Measurements from ENCODE around the gene BMP7.

BMP7 gene

GRCh38 chr20:57190536-57191264 lies 75.7 kb downstream of the BMP7 start:
- DNase-seq = no peak
- Histone ChIP-seq H3K4me3 (ENCODE audit: low read depth, low read length) (no peak overlapping the region), H3K9me3 (no peaks in the 10 kb centered on the region; the same call in 1 of the 2 replicates), H3K36me3 (no peaks in the 10 kb centered on the region), H3K4me1 (no peaks in the 10 kb centered on the region), H3K27me3 (no peaks in the 10 kb centered on the region)
- TF ChIP-seq CTCF (IDR thresholded peaks at IDR 0.05; ENCODE audit: low read depth, low read length) = no peak

- Histone ChIP-seq H3K27me3 (no peaks in the 10 kb centered on the region), H3K9me3 (no peaks in the 10 kb centered on the region; the same call in 1 of the 2 replicates), H3K4me3 (ENCODE audit: low read depth, low read length) (no peak overlapping the region), H3K4me1 (no peaks in the 10 kb centered on the region), H3K36me3 (no peaks in the 10 kb centered on the region)
- no peak for TF ChIP-seq CTCF (IDR thresholded peaks at IDR 0.05; ENCODE audit: low read depth, low read length)
- no peak for DNase-seq
These were observed 76.7 kb downstream of the BMP7 start for GRCh38 chr20:57189713-57190112.

- H3K36me3 ChIP-seq = no peaks in the 10 kb centered on the region
- no peak for DNase-seq
- TF ChIP-seq CTCF (IDR thresholded peaks at IDR 0.05; ENCODE audit: low read depth, low read length) = no peak
These were observed 77.8 kb downstream of the BMP7 start for GRCh38 chr20:57188576-57189079.

GRCh38 chr20:57188056-57188455 lies 78.4 kb downstream of the BMP7 start:
- no peak overlapping the region for H3K4me3 ChIP-seq (ENCODE audit: low read depth, low read length)
- no peaks in the 10 kb centered on the region for H3K36me3 ChIP-seq
- TF ChIP-seq CTCF (IDR thresholded peaks at IDR 0.05; ENCODE audit: low read depth, low read length) = no peak
- H3K27me3 ChIP-seq = no peaks in the 10 kb centered on the region; the same call in 1 of the 2 replicates
- no peak for DNase-seq
- no peaks in the 10 kb centered on the region for H3K4me1 ChIP-seq
- H3K9me3 ChIP-seq = no peaks in the 10 kb centered on the region; the same call in 1 of the 2 replicates

More at GRCh38 chr20:57188576-57189079, 77.8 kb downstream of the BMP7 start:
- H3K4me1 ChIP-seq = no peaks in the 10 kb centered on the region
- H3K9me3 ChIP-seq = no peaks in the 10 kb centered on the region; the same call in 1 of the 2 replicates
- H3K4me3 ChIP-seq (ENCODE audit: low read depth, low read length) = no peak overlapping the region
- no peaks in the 10 kb centered on the region; the same call in 1 of the 2 replicates for H3K27me3 ChIP-seq

- Histone ChIP-seq H3K4me3 (ENCODE audit: low read depth, low read length) (no peak overlapping the region), H3K27me3 (no peaks in the 10 kb centered on the region; the same call in none of the 2 replicates), H3K4me1 (no peaks in the 10 kb centered on the region), H3K9me3 (no peaks in the 10 kb centered on the region; the same call in 1 of the 2 replicates), H3K36me3 (no peaks in the 10 kb centered on the region)
- TF ChIP-seq CTCF (IDR thresholded peaks at IDR 0.05; ENCODE audit: low read depth, low read length) = no peak
- DNase-seq = no peak
These were observed 79.3 kb downstream of the BMP7 start for GRCh38 chr20:57187068-57187634.

- no peak for DNase-seq
- no peaks in the 10 kb centered on the region; the same call in none of the 2 replicates for H3K27me3 ChIP-seq
- H3K36me3 ChIP-seq = no peaks in the 10 kb centered on the region
- no peak overlapping the region for H3K4me3 ChIP-seq (ENCODE audit: low read depth, low read length)
- no peaks in the 10 kb centered on the region; the same call in 1 of the 2 replicates for H3K9me3 ChIP-seq
- TF ChIP-seq CTCF (IDR thresholded peaks at IDR 0.05; ENCODE audit: low read depth, low read length) = no peak
- H3K4me1 ChIP-seq = no peaks in the 10 kb centered on the region
These were observed 80.2 kb downstream of the BMP7 start for GRCh38 chr20:57186192-57186591.

Data from BE2C (cell line).